HepG2 (cell line): ENCODE results near the gene SOX13.

Experiments
- ARHGAP35 ChIP-seq: sonication (generic); formaldehyde crosslinking; IDR thresholded peaks from 2 replicates; pipeline ENCODE4 v1.9.0; 2022; ENCODE audit warnings: mild to moderate bottlenecking, inconsistent platforms, moderate library complexity, missing genetic modification reagents, borderline replicate concordance
- HNF4A ChIP-seq: sonication (generic); formaldehyde crosslinking; IDR thresholded peaks from 2 replicates; pipeline ENCODE4 v1.4.0; 2020; ENCODE audit warnings: missing genetic modification reagents
- NFE2 ChIP-seq: sonication (generic); formaldehyde crosslinking; IDR thresholded peaks from 2 replicates; pipeline ENCODE4 v1.4.0; 2020; ENCODE audit warnings: missing genetic modification reagents
- POLR2AphosphoS2 ChIP-seq: IDR thresholded peaks from 2 replicates; pipeline ENCODE4 v1.6.1; 2011; ENCODE audit warnings: low read depth, low read length, improper control_type of control experiment
- TF ChIP-seq, protein P1 (sequence below), 2 experiments: sonication (generic) in 1 of 2; formaldehyde crosslinking in 1 of 2; IDR thresholded peaks; 2 replicates each; pipeline versions ENCODE4 v1.6.1 to v1.9.0; 2014 to 2022; ENCODE audit warnings: antibody characterized with exemption in 1 of 2, borderline replicate concordance in 1 of 2, inconsistent platforms in 1 of 2, low read depth in 1 of 2, missing genetic modification reagents in 1 of 2

DNA sequence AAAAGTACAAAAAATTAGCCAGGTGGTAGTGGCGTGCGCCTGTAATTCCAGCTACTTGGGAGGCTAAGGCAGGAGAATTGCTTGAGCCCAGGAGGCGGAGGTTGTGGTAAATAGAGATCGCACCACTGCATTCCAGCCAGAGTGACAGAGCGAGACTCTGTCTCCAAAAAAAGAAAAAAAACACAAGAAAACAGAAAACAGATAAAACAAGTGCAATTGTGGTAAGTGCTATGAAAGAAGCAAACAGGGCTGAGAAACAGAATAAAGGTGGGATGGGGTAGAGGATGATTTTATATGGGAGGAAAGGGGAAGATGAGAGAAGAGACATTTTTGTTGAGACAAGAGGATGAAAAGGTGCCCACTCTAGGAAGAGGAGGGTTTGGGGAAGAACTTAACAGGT, 5.0 kb upstream of the SOX13 start:
- no peak for TF ChIP-seq HNF4A (CRISPR knock-in tag)
- TF ChIP-seq, protein P1, sequence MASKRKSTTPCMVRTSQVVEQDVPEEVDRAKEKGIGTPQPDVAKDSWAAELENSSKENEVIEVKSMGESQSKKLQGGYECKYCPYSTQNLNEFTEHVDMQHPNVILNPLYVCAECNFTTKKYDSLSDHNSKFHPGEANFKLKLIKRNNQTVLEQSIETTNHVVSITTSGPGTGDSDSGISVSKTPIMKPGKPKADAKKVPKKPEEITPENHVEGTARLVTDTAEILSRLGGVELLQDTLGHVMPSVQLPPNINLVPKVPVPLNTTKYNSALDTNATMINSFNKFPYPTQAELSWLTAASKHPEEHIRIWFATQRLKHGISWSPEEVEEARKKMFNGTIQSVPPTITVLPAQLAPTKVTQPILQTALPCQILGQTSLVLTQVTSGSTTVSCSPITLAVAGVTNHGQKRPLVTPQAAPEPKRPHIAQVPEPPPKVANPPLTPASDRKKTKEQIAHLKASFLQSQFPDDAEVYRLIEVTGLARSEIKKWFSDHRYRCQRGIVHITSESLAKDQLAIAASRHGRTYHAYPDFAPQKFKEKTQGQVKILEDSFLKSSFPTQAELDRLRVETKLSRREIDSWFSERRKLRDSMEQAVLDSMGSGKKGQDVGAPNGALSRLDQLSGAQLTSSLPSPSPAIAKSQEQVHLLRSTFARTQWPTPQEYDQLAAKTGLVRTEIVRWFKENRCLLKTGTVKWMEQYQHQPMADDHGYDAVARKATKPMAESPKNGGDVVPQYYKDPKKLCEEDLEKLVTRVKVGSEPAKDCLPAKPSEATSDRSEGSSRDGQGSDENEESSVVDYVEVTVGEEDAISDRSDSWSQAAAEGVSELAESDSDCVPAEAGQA (IDR thresholded peaks at IDR 0.05; ENCODE audit: low read depth) = no peak
- TF ChIP-seq, protein P1 (CRISPR knock-in tag; IDR thresholded peaks at IDR 0.05; ENCODE audit: borderline replicate concordance) = no peak
- TF ChIP-seq POLR2AphosphoS2 = no peak
- no peak for TF ChIP-seq NFE2
- no peak for TF ChIP-seq ARHGAP35 (CRISPR knock-in tag)
